8988T (cell line): ENCODE results near the gene TMTC1.

Experiments used
- DNase-seq: peaks from one replicate; pipeline ENCODE4 v3.0.0; 2011

TMTC1 gene

GRCh38 chr12:29738365-29738764 lies 45.4 kb downstream of the TMTC1 start:
- no peak for DNase-seq

GRCh38 chr12:29737644-29738043 lies 46.1 kb downstream of the TMTC1 start:
- no peak for DNase-seq

GRCh38 chr12:29735604-29736003 lies 48.1 kb downstream of the TMTC1 start:
- DNase-seq: no peak

GRCh38 chr12:29734734-29735133 lies 49.0 kb downstream of the TMTC1 start:
- DNase-seq: no peak

- DNase-seq: no peak
These were observed 49.4 kb downstream of the TMTC1 start for GRCh38 chr12:29734305-29734704.

- DNase-seq: no peak
These were observed 50.2 kb downstream of the TMTC1 start for GRCh38 chr12:29733501-29733900.

- DNase-seq: no peak
These were observed 50.7 kb downstream of the TMTC1 start for GRCh38 chr12:29733060-29733459.

- DNase-seq: no peak
These were observed 51.1 kb downstream of the TMTC1 start for GRCh38 chr12:29732593-29732992.

GRCh38 chr12:29732191-29732590 lies 51.6 kb downstream of the TMTC1 start:
- DNase-seq: no peak

- no peak for DNase-seq
These were observed 52.2 kb downstream of the TMTC1 start for GRCh38 chr12:29731591-29731990.

- no peak for DNase-seq
These were observed 53.3 kb downstream of the TMTC1 start for GRCh38 chr12:29730481-29730880.

GRCh38 chr12:29728030-29728429 lies 55.7 kb downstream of the TMTC1 start:
- no peak for DNase-seq

GRCh38 chr12:29726741-29727348 lies 56.9 kb downstream of the TMTC1 start:
- no peak for DNase-seq

- DNase-seq: no peak
These were observed 57.4 kb downstream of the TMTC1 start for GRCh38 chr12:29726321-29726692.

- no peak for DNase-seq
These were observed 58.0 kb downstream of the TMTC1 start for GRCh38 chr12:29725587-29726320.

GRCh38 chr12:29722164-29722563 lies 61.6 kb downstream of the TMTC1 start:
- DNase-seq: no peak

GRCh38 chr12:29719381-29719780 lies 64.4 kb downstream of the TMTC1 start:
- no peak for DNase-seq

GRCh38 chr12:29717540-29718100 lies 66.1 kb downstream of the TMTC1 start:
- DNase-seq: no peak

GRCh38 chr12:29714966-29715365 lies 68.8 kb downstream of the TMTC1 start:
- no peak for DNase-seq

GRCh38 chr12:29713729-29714128 lies 70.0 kb downstream of the TMTC1 start:
- DNase-seq: no peak

- DNase-seq: no peak
These were observed 72.4 kb downstream of the TMTC1 start for GRCh38 chr12:29711381-29711780.

- no peak for DNase-seq
These were observed 73.6 kb downstream of the TMTC1 start for GRCh38 chr12:29710104-29710503.

GRCh38 chr12:29709496-29710040 lies 74.2 kb downstream of the TMTC1 start:
- no peak for DNase-seq

GRCh38 chr12:29709054-29709453 lies 74.7 kb downstream of the TMTC1 start:
- DNase-seq: no peak
